ENCODE measurements around the gene CCDC8. TPM values are rescaled to one million over a fixed set of nuclear protein-coding genes. Genes with fewer than 3 reads are reported as not detected.

The CCDC8 gene
- 1 to 10 TPM in 2 of 3 donors, under 1 TPM in 1; 0.75 to 3.4 (median 1.7) TPM for total RNA-seq
- long read RNA-seq, donor 1, transcript CCDC8-201 (1 exons, 3,186 nt), result major isoform, 5 of 5 reads
- long read RNA-seq, donor 1, partial matches to known transcripts, result 0 of 5 reads
- long read RNA-seq, donor 1, other reads (novel, unspliced or antisense), result 0 of 5 reads
- long read RNA-seq, donor 2, result 0 reads

- intact Hi-C loops (cut with DNase I, micrococcal nuclease), result no loop called here
- no peaks in the 10 kb centered on the region for H3K36me3 ChIP-seq (ENCODE audit: low read depth)
- peak; percentile 37 to 69 (median 51) for DNase-seq
- no peak within 1 kb of the TSS for H3K4me3 ChIP-seq
- ATAC-seq, result peak; percentile 68
- no peaks in the 10 kb centered on the region for H3K9me3 ChIP-seq
- no peak for TF ChIP-seq CTCF (IDR thresholded peaks at IDR 0.05)
- peaks cover 8% of the 10 kb centered on the region for H3K4me1 ChIP-seq (ENCODE audit: low read depth)
These were observed at the start of gene CCDC8 for GRCh38 chr19:46413262-46414031. TSS of gene CCDC8 (minus strand) at chr19:46413564. CDS start at chr19:46412810, 754 bp downstream.

GRCh38 chr19:46461537-46461936, 48.2 kb upstream of the CCDC8 start:
- no peak overlapping the region for H3K4me3 ChIP-seq
- DNase-seq (no peak), ATAC-seq (no peak)
- no peaks in the 10 kb centered on the region for H3K36me3 ChIP-seq (ENCODE audit: low read depth)
- intact Hi-C loops (cut with DNase I, micrococcal nuclease), result no loop called here
- TF ChIP-seq CTCF (IDR thresholded peaks at IDR 0.05), result no peak
- H3K4me1 ChIP-seq (ENCODE audit: low read depth), result no peaks in the 10 kb centered on the region
- no peaks in the 10 kb centered on the region for H3K9me3 ChIP-seq

- ATAC-seq (no peak), DNase-seq (no peak)
- no peak overlapping the region for H3K4me3 ChIP-seq
- intact Hi-C loops (cut with DNase I, micrococcal nuclease), result no loop called here
- H3K9me3 ChIP-seq, result no peaks in the 10 kb centered on the region
- H3K36me3 ChIP-seq (ENCODE audit: low read depth), result no peaks in the 10 kb centered on the region
- H3K4me1 ChIP-seq (ENCODE audit: low read depth), result no peaks in the 10 kb centered on the region
- no peak for TF ChIP-seq CTCF (IDR thresholded peaks at IDR 0.05)
These were observed 47.6 kb upstream of the CCDC8 start for GRCh38 chr19:46460981-46461380.

GRCh38 chr19:46460055-46460454, 46.7 kb upstream of the CCDC8 start:
- intact Hi-C loops (cut with DNase I, micrococcal nuclease), result no loop called here
- no peak for ATAC-seq

DNA sequence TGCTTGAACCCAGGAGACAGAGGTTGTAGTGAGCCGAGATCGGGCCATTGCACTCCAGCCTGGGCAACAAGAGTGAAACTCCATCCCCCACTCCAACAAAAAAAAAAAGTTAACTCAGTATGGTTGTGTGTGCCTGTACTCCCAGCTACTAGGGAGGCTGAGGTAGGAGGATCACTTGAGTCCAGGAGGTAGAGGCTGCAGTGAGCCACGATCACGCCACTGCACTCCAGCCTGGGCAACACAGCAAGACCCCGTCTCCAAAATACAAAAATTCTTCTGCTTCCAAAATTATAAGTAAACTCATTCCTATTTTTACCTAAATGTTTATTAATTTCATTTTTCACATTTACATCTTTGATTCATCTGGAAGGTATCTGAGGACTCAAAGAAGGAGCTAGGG, 43.6 kb upstream of the CCDC8 start:
- no peaks in the 10 kb centered on the region for H3K4me1 ChIP-seq (ENCODE audit: low read depth)
- H3K4me3 ChIP-seq, result no peak overlapping the region
- no peak for TF ChIP-seq CTCF (IDR thresholded peaks at IDR 0.05)
- no peaks in the 10 kb centered on the region for H3K9me3 ChIP-seq
- intact Hi-C loops (cut with DNase I, micrococcal nuclease), result no loop called here
- ATAC-seq (no peak), DNase-seq (no peak)
- H3K36me3 ChIP-seq (ENCODE audit: low read depth), result no peaks in the 10 kb centered on the region

More at GRCh38 chr19:46460055-46460454, 46.7 kb upstream of the CCDC8 start:
- H3K36me3 ChIP-seq (ENCODE audit: low read depth), result no peaks in the 10 kb centered on the region
- no peaks in the 10 kb centered on the region for H3K4me1 ChIP-seq (ENCODE audit: low read depth)
- no peaks in the 10 kb centered on the region for H3K9me3 ChIP-seq
- TF ChIP-seq CTCF (IDR thresholded peaks at IDR 0.05), result no peak
- H3K4me3 ChIP-seq, result no peak overlapping the region
- no peak for DNase-seq
